ENCODE measurements around the gene WTAP. TPM values are rescaled to one million over a fixed set of nuclear protein-coding genes. Genes with fewer than 3 reads are reported as not detected.

The WTAP gene
- total RNA-seq, 1 experiment from 2014 or later = 90.3 TPM

GRCh38 chr6:159805440-159806020 is 78.2 kb downstream of the WTAP start:
- DNase-seq (ENCODE audit: low read depth) = no peak

Other genes with a start within 250 kb of the WTAP start
- gene SOD2, start 34.3 kb upstream of the WTAP start, total RNA-seq (2014; rRNA removed) = 123 and 154 TPM in 2 replicates
- 24.2 and 27.4 TPM in 2 replicates for gene ACAT2, start 34.5 kb downstream of the WTAP start, total RNA-seq (2014; rRNA removed)
- gene TCP1, start 62.1 kb downstream of the WTAP start, total RNA-seq (2014; rRNA removed) = 339 and 384 TPM in 2 replicates
- gene MRPL18, start 63.0 kb downstream of the WTAP start, total RNA-seq (2014; rRNA removed) = 95.2 and 111 TPM in 2 replicates
- gene PNLDC1, start 72.8 kb downstream of the WTAP start, total RNA-seq (2014; rRNA removed) = not detected in 2 replicates
- not detected in 2 replicates for gene MAS1, start 163.5 kb downstream of the WTAP start, total RNA-seq (2014; rRNA removed)
- gene IGF2R, start 241.6 kb downstream of the WTAP start, total RNA-seq (2014; rRNA removed) = 42.5 and 50.5 TPM in 2 replicates